Stimulated activated CD8-positive, alpha-beta memory T cell treated with anti-CD3 and anti-CD28 coated beads, Interleukin-4, amount 100 ng/mL, for 1 hour (primary cell): ENCODE data around the gene SLC6A17.

Source experiments
- DNase-seq, 2 donors: peaks; one replicate each; pipeline ENCODE4 v3.0.0-alpha.2; 2020; ENCODE audit warnings: low read depth in 2 of 2, low spot score in 1 of 2

Gene SLC6A17

GRCh38 chr1:110201157-110201825, 51.0 kb downstream of the SLC6A17 start:
- no peak for DNase-seq

GRCh38 chr1:110203021-110203661, 52.8 kb downstream of the SLC6A17 start:
- peak in 1 of 2 donors; percentile 44 for DNase-seq

GRCh38 chr1:110205156-110205555, 54.9 kb downstream of the SLC6A17 start:
- no peak for DNase-seq

- DNase-seq, result no peak
Observed at GRCh38 chr1:110205591-110206155, 55.4 kb downstream of the SLC6A17 start.

GRCh38 chr1:110206261-110206920, 56.1 kb downstream of the SLC6A17 start:
- DNase-seq, result no peak

GRCh38 chr1:110207831-110208230, 57.5 kb downstream of the SLC6A17 start:
- DNase-seq, result peak; percentile 53 to 64

GRCh38 chr1:110208916-110209645, 58.8 kb downstream of the SLC6A17 start:
- DNase-seq, result no peak

GRCh38 chr1:110209715-110210603, 59.7 kb downstream of the SLC6A17 start, which contains the start of gene KCNC4:
Gene KCNC4 (plus strand): TSS chr1:110210314. CDS start chr1:110211500, 1,186 bp downstream.
- peak; percentile 62 to 82 for DNase-seq

- peak in 1 of 2 donors; percentile 7 for DNase-seq
Observed at GRCh38 chr1:110210604-110211495, 60.6 kb downstream of the SLC6A17 start.

GRCh38 chr1:110211496-110212168, 61.3 kb downstream of the SLC6A17 start:
- DNase-seq, result no peak

- no peak for DNase-seq
Observed at GRCh38 chr1:110212169-110213142, 62.2 kb downstream of the SLC6A17 start.

- DNase-seq, result no peak
Observed at GRCh38 chr1:110213143-110213540, 62.8 kb downstream of the SLC6A17 start.

- DNase-seq, result no peak
Observed at GRCh38 chr1:110214454-110215404, 64.4 kb downstream of the SLC6A17 start.

- DNase-seq, result no peak
Observed at GRCh38 chr1:110215621-110216515, 65.6 kb downstream of the SLC6A17 start.

GRCh38 chr1:110216844-110217444, 66.7 kb downstream of the SLC6A17 start:
- no peak for DNase-seq
